WTC11 (cell line): ENCODE data around the gene SRD5A1. TPM values are rescaled to one million over a fixed set of nuclear protein-coding genes. Genes with fewer than 3 reads are reported as not detected.

Source experiments
- ATAC-seq: fragments of 200-7000 bp; cut with Tn5 transposase; 2 replicates; pipeline ENCODE4 v1.10.0; 2021; ENCODE audit warnings: mild to moderate bottlenecking, moderate library complexity
- CTCF ChIA-PET: fragments of 300-600 bp; sonication (Branson Sonifier 250); formaldehyde crosslinking; loops from one replicate; lab custom pipeline; 2021; ENCODE audit warnings: antibody characterized with exemption; lab: Charles Lee
- POLR2A ChIA-PET: fragments of 350-600 bp; sonication (Branson Sonifier 250); formaldehyde crosslinking; loops from one replicate; lab custom pipeline; 2021; ENCODE audit warnings: antibody characterized with exemption; lab: Charles Lee
- DNase-seq: peaks from one replicate; pipeline ENCODE4 v3.0.0; 2021; ENCODE audit warnings: low spot score
- H3K27ac Mint-ChIP-seq: 2 replicates; pipeline ENCODE4 v1.8.0; 2021; ENCODE audit warnings: mixed read lengths
- H3K27me3 Mint-ChIP-seq: 2 replicates; pipeline ENCODE4 v1.8.0; 2021; ENCODE audit warnings: low read depth, mild to moderate bottlenecking, moderate library complexity, mixed read lengths
- H3K36me3 Mint-ChIP-seq: 2 replicates; pipeline ENCODE4 v1.8.0; 2021; ENCODE audit warnings: mixed read lengths
- H3K4me1 Mint-ChIP-seq: 2 replicates; pipeline ENCODE4 v1.8.0; 2022; ENCODE audit warnings: mixed read lengths
- H3K4me3 Mint-ChIP-seq: 2 replicates; pipeline ENCODE4 v1.8.0; 2021; ENCODE audit warnings: mild to moderate bottlenecking, moderate library complexity, mixed read lengths
- H3K9me3 Mint-ChIP-seq: 2 replicates; pipeline ENCODE4 v1.8.0; 2021; ENCODE audit warnings: mixed read lengths
- ATF6 ChIP-seq: sonication (generic); formaldehyde crosslinking; IDR thresholded peaks from 2 replicates; pipeline ENCODE4 v1.8.1; 2023; ENCODE audit warnings: mild to moderate bottlenecking, missing genetic modification reagents
- CREM ChIP-seq: sonication (generic); formaldehyde crosslinking; IDR thresholded peaks from 2 replicates; pipeline ENCODE4 v1.8.1; 2022; ENCODE audit warnings: mild to moderate bottlenecking, missing genetic modification reagents, moderate library complexity
- CTCF ChIP-seq: fragments of 200-600 bp; IDR thresholded peaks from 2 replicates; pipeline ENCODE4 v1.8.0; 2022; ENCODE audit warnings: antibody characterized with exemption
- ELF4 ChIP-seq: sonication (generic); formaldehyde crosslinking; IDR thresholded peaks from 2 replicates; pipeline ENCODE4 v1.8.1; 2022; ENCODE audit warnings: low read depth, mild to moderate bottlenecking, moderate library complexity, missing genetic modification reagents
- ERG ChIP-seq: fragments of 250-450 bp; sonication (Bioruptor Pico); IDR thresholded peaks from 2 replicates; pipeline ENCODE4 v1.8.0; 2021; ENCODE audit warnings: mild to moderate bottlenecking
- FOXK1 ChIP-seq: sonication (generic); formaldehyde crosslinking; IDR thresholded peaks from 2 replicates; pipeline ENCODE4 v1.8.0; 2022; ENCODE audit warnings: mild to moderate bottlenecking, moderate library complexity, missing genetic modification reagents
- IRF2 ChIP-seq: sonication (generic); formaldehyde crosslinking; IDR thresholded peaks from 2 replicates; pipeline ENCODE4 v1.8.0; 2022; ENCODE audit warnings: low read depth, missing genetic modification reagents, borderline replicate concordance
- NFYB ChIP-seq: sonication (generic); formaldehyde crosslinking; conservative IDR thresholded peaks from 2 replicates; pipeline ENCODE4 v1.8.0; 2022; ENCODE audit warnings: low read depth, missing genetic modification reagents
- NR2C2 ChIP-seq: sonication (generic); formaldehyde crosslinking; IDR thresholded peaks from 2 replicates; pipeline ENCODE4 v1.8.0; 2022; ENCODE audit warnings: mild to moderate bottlenecking, missing genetic modification reagents
- NR3C1 ChIP-seq: sonication (generic); formaldehyde crosslinking; conservative IDR thresholded peaks from 2 replicates; pipeline ENCODE4 v1.8.1; 2023; ENCODE audit warnings: low read depth, mild to moderate bottlenecking, missing genetic modification reagents
- PRDM15 ChIP-seq: sonication (generic); formaldehyde crosslinking; IDR thresholded peaks from 2 replicates; pipeline ENCODE4 v1.8.0; 2022; ENCODE audit warnings: missing genetic modification reagents
- TEAD1 ChIP-seq: sonication (generic); formaldehyde crosslinking; IDR thresholded peaks from 2 replicates; pipeline ENCODE4 v1.8.0; 2022; ENCODE audit warnings: mild to moderate bottlenecking, missing genetic modification reagents
- TEAD4 ChIP-seq: sonication (generic); formaldehyde crosslinking; IDR thresholded peaks from 2 replicates; pipeline ENCODE4 v1.8.0; 2022; ENCODE audit warnings: mild to moderate bottlenecking, missing genetic modification reagents
- TP53 ChIP-seq: sonication (generic); formaldehyde crosslinking; IDR thresholded peaks from 2 replicates; pipeline ENCODE4 v1.8.1; 2023; ENCODE audit warnings: mild to moderate bottlenecking, missing genetic modification reagents
- ZBTB21 ChIP-seq: sonication (generic); formaldehyde crosslinking; IDR thresholded peaks from 2 replicates; pipeline ENCODE4 v1.8.1; 2023; ENCODE audit warnings: mild to moderate bottlenecking, missing genetic modification reagents, borderline replicate concordance
- ZNF121 ChIP-seq: sonication (generic); formaldehyde crosslinking; IDR thresholded peaks from 2 replicates; pipeline ENCODE4 v1.8.0; 2023; ENCODE audit warnings: missing genetic modification reagents
- ZNF219 ChIP-seq: sonication (generic); formaldehyde crosslinking; IDR thresholded peaks from 2 replicates; pipeline ENCODE4 v1.8.0; 2023; ENCODE audit warnings: missing genetic modification reagents, mild to moderate bottlenecking, borderline replicate concordance
- ZNF671 ChIP-seq: fragments of 250-450 bp; sonication (Bioruptor Pico); IDR thresholded peaks from 2 replicates; pipeline ENCODE4 v1.8.0; 2021; ENCODE audit warnings: mild to moderate bottlenecking
- total RNA-seq: library from RNA; stranded (reverse); gene quantifications from 3 replicates; pipeline ENCODE4 v1.2.3, GENCODE V29; 2021
- TF ChIP-seq, protein P1 (sequence below): fragments of 250-450 bp; sonication (Bioruptor Pico); IDR thresholded peaks from 2 replicates; pipeline ENCODE4 v1.9.0; 2021; ENCODE audit warnings: mild to moderate bottlenecking
- TF ChIP-seq, protein P2 (sequence below): sonication (generic); formaldehyde crosslinking; IDR thresholded peaks from 2 replicates; pipeline ENCODE4 v1.8.1; 2023; ENCODE audit warnings: mild to moderate bottlenecking, missing genetic modification reagents, moderate library complexity
- TF ChIP-seq, protein P3 (sequence below): sonication (generic); formaldehyde crosslinking; IDR thresholded peaks from 2 replicates; pipeline ENCODE4 v1.8.0; 2022; ENCODE audit warnings: mild to moderate bottlenecking, missing genetic modification reagents
- TF ChIP-seq, protein P4 (sequence below): sonication (generic); formaldehyde crosslinking; IDR thresholded peaks from 2 replicates; pipeline ENCODE4 v1.8.1; 2022; ENCODE audit warnings: missing genetic modification reagents, borderline replicate concordance
- TF ChIP-seq, protein P5 (sequence below): fragments of 250-450 bp; sonication (Bioruptor Pico); IDR thresholded peaks from 2 replicates; pipeline ENCODE4 v1.9.0; 2021; ENCODE audit warnings: moderate library complexity, mild to moderate bottlenecking, inconsistent platforms, borderline replicate concordance

SRD5A1 gene
- total RNA-seq, 1 experiment from 2014 or later = 36.9 TPM

DNA sequence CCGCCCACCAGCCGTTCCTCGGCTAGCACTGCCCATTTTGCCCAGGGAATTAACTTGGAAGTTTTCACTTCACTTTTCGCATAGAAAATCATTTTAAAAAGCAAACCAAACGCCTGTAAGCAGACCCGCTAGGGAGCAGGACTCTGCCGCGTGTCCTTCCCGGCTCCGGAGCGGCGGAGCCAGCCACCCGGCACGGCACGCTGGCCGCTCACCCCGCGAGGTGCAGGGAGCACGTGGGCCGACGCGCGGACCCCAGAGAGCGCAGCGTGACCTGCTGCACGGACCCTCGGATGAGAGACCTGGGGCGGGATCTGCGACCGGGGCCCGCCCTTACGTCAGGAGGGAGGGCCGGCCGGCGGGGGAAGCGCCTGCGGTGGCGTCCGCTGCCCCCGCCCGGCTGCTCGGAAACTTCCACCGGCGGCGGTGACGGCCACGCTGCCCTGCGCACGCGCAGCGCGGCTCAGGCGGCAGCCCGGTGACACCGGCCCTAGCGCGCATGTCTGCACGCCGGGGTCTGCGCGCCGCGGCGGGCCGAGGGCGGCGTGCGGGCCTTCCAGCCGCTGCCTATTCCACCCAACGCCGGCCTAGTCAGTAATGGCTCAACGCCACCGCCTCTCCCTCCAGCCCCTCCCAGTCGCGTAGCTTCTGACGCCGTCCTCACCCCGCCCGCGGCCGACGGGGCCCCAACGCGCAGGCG lies 79.5 kb downstream of the SRD5A1 start:
- H3K36me3 Mint-ChIP-seq = no peaks in the 10 kb centered on the region
- H3K4me1 Mint-ChIP-seq = peaks cover 36% of the 10 kb centered on the region
- peak; percentile 96 for DNase-seq
- POLR2A ChIA-PET = interaction anchor here (1.7 kb wide), 1 partner anchor 14 kb away, joined by 3 read pairs; no protein-coding TSS in a partner anchor
- peaks cover 16% of the 10 kb centered on the region for H3K27me3 Mint-ChIP-seq
- H3K27ac Mint-ChIP-seq = peak overlapping the region; percentile 86
- CTCF ChIA-PET = interaction anchor here (0.8 to 1.5 kb wide), 2 partner anchors 12 to 25 kb away, joined by 3 to 5 read pairs; no protein-coding TSS in a partner anchor
- H3K9me3 Mint-ChIP-seq = no peaks in the 10 kb centered on the region
- H3K4me3 Mint-ChIP-seq = peak overlapping the region; percentile 84
- ATAC-seq = peak; percentile 83
- peak; percentile 50; the same call in 1 of the 2 replicates for TF ChIP-seq ELF4 (CRISPR knock-in tag)
- 0 out of 2 replicates have a peak, but pooled peaks have one; percentile 26 for TF ChIP-seq NR3C1 (CRISPR knock-in tag)
- TF ChIP-seq ZNF121 (CRISPR knock-in tag) = peak; percentile 97
- TF ChIP-seq TEAD1 (CRISPR knock-in tag) = peak; percentile 34; the same call in 1 of the 2 replicates
- no peak for TF ChIP-seq ZNF671 (CRISPR knock-in tag)
- peak; percentile 41; the same call in 1 of the 2 replicates for TF ChIP-seq ZBTB21 (CRISPR knock-in tag)
- peak; percentile 83; the same call in 1 of the 2 replicates for TF ChIP-seq FOXK1 (CRISPR knock-in tag)
- TF ChIP-seq, protein P1, sequence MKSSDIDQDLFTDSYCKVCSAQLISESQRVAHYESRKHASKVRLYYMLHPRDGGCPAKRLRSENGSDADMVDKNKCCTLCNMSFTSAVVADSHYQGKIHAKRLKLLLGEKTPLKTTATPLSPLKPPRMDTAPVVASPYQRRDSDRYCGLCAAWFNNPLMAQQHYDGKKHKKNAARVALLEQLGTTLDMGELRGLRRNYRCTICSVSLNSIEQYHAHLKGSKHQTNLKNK = no peak
- TF ChIP-seq TEAD4 (CRISPR knock-in tag) = no peak
- TF ChIP-seq, protein P2, sequence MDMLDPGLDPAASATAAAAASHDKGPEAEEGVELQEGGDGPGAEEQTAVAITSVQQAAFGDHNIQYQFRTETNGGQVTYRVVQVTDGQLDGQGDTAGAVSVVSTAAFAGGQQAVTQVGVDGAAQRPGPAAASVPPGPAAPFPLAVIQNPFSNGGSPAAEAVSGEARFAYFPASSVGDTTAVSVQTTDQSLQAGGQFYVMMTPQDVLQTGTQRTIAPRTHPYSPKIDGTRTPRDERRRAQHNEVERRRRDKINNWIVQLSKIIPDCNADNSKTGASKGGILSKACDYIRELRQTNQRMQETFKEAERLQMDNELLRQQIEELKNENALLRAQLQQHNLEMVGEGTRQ (CRISPR knock-in tag) = peak; percentile 71
- no peak for TF ChIP-seq ATF6 (CRISPR knock-in tag)
- no peak for TF ChIP-seq PRDM15 (CRISPR knock-in tag)
- peak; percentile 77 for TF ChIP-seq CREM
- TF ChIP-seq TP53 (CRISPR knock-in tag) = 0 out of 2 replicates have a peak, but pooled peaks have one; percentile 61
- TF ChIP-seq NFYB (CRISPR knock-in tag) = no peak; the same call in 1 of the 2 replicates
- no peak; the same call in 1 of the 2 replicates for TF ChIP-seq NR2C2 (CRISPR knock-in tag)
- no peak for TF ChIP-seq CTCF
- TF ChIP-seq ERG (CRISPR knock-in tag) = no peak
- TF ChIP-seq, protein P3, sequence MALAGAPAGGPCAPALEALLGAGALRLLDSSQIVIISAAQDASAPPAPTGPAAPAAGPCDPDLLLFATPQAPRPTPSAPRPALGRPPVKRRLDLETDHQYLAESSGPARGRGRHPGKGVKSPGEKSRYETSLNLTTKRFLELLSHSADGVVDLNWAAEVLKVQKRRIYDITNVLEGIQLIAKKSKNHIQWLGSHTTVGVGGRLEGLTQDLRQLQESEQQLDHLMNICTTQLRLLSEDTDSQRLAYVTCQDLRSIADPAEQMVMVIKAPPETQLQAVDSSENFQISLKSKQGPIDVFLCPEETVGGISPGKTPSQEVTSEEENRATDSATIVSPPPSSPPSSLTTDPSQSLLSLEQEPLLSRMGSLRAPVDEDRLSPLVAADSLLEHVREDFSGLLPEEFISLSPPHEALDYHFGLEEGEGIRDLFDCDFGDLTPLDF = no peak
- TF ChIP-seq, protein P4, sequence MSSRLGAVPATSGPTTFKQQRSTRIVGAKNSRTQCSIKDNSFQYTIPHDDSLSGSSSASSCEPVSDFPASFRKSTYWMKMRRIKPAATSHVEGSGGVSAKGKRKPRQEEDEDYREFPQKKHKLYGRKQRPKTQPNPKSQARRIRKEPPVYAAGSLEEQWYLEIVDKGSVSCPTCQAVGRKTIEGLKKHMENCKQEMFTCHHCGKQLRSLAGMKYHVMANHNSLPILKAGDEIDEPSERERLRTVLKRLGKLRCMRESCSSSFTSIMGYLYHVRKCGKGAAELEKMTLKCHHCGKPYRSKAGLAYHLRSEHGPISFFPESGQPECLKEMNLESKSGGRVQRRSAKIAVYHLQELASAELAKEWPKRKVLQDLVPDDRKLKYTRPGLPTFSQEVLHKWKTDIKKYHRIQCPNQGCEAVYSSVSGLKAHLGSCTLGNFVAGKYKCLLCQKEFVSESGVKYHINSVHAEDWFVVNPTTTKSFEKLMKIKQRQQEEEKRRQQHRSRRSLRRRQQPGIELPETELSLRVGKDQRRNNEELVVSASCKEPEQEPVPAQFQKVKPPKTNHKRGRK (CRISPR knock-in tag) = no peak
- TF ChIP-seq, protein P5, sequence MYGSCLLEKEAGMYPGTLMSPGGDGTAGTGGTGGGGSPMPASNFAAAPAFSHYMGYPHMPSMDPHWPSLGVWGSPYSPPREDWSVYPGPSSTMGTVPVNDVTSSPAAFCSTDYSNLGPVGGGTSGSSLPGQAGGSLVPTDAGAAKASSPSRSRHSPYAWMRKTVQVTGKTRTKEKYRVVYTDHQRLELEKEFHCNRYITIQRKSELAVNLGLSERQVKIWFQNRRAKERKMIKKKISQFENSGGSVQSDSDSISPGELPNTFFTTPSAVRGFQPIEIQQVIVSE = no peak
- no peak for TF ChIP-seq ZNF219 (CRISPR knock-in tag)
- no peak for TF ChIP-seq IRF2 (CRISPR knock-in tag)
